ENCODE measurements around the gene SSNA1. TPM values are rescaled to one million over a fixed set of nuclear protein-coding genes. Genes with fewer than 3 reads are reported as not detected.
A peak's percentile ranks its signal among the peaks of the same experiment; 100 is the strongest.

SSNA1 gene
- total and polyA plus RNA-seq, 9 of the 15 experiments (the other 6 are each of a cell fraction or from before 2014, with no cell fraction given), result 1.9 to 130 (median 57.1) TPM

- peak; percentile 44 for TF ChIP-seq CHD7 (IDR thresholded peaks at IDR 0.05; ENCODE audit: low read depth, low read length)
- peak; percentile 94 for TF ChIP-seq SP1 (CRISPR knock-in tag; IDR thresholded peaks at IDR 0.05)
- no peak for TF ChIP-seq RBM25 (IDR thresholded peaks at IDR 0.05; ENCODE audit: low read depth, low read length, severe bottlenecking)
- peak; percentile 100 for TF ChIP-seq ZNF740 (CRISPR knock-in tag; IDR thresholded peaks at IDR 0.05)
- peak in 1 of 2 experiments; percentile 94; a peak in 2 of 4 replicates for TF ChIP-seq ZNF740 (tag; IDR thresholded peaks at IDR 0.05)
- no peak for TF ChIP-seq NR2F6 (CRISPR knock-in tag; IDR thresholded peaks at IDR 0.05)
- peak; percentile 81 for TF ChIP-seq ESRRA (IDR thresholded peaks at IDR 0.05; ENCODE audit: borderline replicate concordance, low read depth)
- peak; percentile 61 for TF ChIP-seq NFIC (IDR thresholded peaks at IDR 0.05)
- TF ChIP-seq ILK (tag; IDR thresholded peaks at IDR 0.05; ENCODE audit: borderline replicate concordance, low read depth), result no peak
- no peak for TF ChIP-seq THAP7 (CRISPR knock-in tag; IDR thresholded peaks at IDR 0.05)
- peak; percentile 100 for TF ChIP-seq ATF1 (CRISPR knock-in tag; IDR thresholded peaks at IDR 0.05)
- peak; percentile 100 for TF ChIP-seq ATF1 (tag; IDR thresholded peaks at IDR 0.05)
- peak; percentile 36; the same call in 1 of the 2 replicates for TF ChIP-seq MAFK (IDR thresholded peaks at IDR 0.05; ENCODE audit: low read length)
- TF ChIP-seq ETV5 (CRISPR knock-in tag; IDR thresholded peaks at IDR 0.05; ENCODE audit: low read depth), result 0 out of 2 replicates have a peak, but pooled peaks have one; percentile 21
- no peak for TF ChIP-seq ZNF551 (CRISPR knock-in tag; IDR thresholded peaks at IDR 0.05)
- peak; percentile 99 for TF ChIP-seq KHSRP (IDR thresholded peaks at IDR 0.05)
Observed at GRCh38 chr9:137188490-137189296, at the start of gene SSNA1, which contains the start of gene ANAPC2 (continued).
